HG02623 (cell line): ENCODE measurements around the gene THUMPD2.

ENCODE experiments used
- ATAC-seq: cut with Tn5 transposase; IDR thresholded peaks from one replicate; pipeline ENCODE4 v1.9.1; 2021; ENCODE audit warnings: moderate library complexity; ENCODE audit not compliant: unreplicated experiment

THUMPD2 gene

DNA sequence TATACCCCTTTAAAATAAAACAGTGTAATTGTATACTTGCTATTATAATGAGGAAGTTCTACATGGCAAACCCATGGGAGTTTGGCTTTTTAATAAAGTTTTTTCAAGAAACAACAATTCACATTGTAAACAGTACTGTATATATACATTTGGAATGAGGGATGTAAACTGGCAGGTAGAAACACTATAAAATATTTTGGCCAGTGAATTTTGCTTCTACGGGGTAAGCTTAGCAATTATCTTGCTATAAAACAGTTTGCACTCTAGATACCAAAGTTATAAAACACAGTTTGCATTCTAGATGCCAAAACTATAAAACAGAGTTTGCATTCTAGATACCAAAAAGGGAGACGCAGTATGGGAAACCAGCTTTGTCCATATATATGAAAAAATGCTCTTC lies 16.6 kb downstream of the THUMPD2 start:
- ATAC-seq, result no peak

DNA sequence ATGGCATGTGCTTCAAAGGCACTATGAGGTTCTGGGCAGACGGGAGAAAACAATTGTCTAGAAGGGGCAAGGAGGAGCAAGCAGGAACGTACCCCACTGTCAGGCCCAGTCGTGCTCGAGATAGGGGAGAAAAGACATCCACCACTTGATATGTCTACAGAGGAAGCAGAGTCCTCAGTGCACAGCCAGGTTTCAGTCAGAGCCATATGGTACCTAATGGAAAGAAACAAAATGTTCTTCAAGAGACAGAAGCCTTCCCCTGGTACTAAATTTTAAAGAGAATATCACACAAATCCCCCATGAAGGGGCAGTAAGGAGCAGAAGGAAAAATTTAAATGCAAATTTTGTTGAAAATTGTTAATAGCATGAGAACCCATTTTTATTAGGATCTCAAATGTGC lies 21.9 kb downstream of the THUMPD2 start:
- ATAC-seq, result no peak

DNA sequence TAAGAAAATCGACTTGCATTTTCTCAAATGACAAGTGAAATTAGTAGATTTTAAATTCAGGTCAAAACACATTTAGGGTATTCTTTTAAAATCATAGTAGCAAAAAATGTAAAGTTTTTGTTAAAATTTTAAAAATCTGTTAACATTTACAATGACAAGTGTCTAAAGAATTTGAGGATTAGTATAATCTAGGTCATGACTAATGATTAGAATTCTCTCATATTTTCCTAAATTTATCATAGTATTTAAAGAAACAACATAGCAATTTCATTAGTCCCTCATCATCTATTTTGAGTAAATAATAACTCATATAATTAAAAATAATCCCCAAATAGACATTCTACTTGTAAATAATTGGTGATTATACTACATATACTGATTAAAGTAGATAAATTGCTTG lies 23.6 kb downstream of the THUMPD2 start:
- no peak for ATAC-seq

DNA sequence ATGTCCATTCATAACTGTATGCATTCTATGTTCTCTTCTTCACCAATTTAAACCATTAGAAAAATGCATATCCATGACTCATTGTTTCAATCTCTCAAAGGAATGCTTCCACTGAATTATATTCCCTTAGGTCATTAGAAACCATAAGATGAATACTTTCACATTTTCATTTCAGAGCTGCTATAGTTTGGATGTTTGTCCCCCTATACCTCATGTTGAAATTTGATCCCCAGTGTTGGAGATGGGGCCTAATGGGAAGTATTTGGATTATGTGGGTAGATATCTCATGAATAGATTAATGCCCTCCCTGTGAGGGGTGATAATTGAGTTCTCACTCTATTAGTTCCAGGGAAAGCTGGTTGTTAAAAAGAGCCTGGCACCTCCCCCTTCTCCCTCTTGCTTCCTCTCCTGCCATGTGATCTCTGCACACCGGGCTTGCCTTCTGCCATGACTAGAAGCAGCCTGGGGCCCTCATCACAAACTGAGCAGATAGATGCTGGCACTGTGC lies 35.7 kb downstream of the THUMPD2 start:
- no peak for ATAC-seq

DNA sequence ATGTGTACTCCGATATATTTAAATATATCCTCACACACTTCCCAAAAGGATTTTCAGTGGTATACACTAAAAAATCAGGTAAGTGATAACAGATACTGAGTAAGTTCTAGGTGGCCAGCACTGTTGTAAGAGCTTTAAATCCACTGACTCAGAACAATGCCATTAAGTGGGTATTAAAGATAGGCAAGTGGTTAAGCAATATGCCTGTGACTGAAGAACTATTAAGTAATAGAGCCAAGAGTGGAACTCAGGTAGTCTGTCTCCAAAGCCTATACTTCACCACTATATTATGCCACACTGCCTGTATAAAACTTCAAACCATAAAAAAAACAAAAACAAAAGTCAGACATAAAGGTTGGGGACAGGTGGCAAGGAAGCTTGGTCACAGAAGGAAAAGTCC lies 37.2 kb downstream of the THUMPD2 start:
- no peak for ATAC-seq

DNA sequence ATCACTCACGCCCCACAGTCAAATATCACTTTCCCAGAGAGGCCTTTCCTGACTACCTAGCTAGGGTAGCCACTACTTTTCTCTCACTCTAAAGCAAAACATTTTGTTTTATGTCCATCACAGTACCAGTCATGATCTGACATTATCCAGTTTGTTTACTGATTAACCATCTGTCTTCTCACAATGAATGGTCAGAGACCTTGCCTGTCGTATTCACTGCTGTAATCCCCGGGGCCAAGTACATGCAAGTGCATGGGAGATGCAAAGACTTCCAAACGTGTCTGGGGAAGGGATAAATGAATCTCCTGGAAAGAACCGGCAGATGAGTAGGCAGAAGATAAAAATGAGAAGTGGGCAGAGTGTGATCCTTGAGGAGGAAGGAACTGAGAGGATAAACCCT lies 39.7 kb downstream of the THUMPD2 start:
- no peak for ATAC-seq

DNA sequence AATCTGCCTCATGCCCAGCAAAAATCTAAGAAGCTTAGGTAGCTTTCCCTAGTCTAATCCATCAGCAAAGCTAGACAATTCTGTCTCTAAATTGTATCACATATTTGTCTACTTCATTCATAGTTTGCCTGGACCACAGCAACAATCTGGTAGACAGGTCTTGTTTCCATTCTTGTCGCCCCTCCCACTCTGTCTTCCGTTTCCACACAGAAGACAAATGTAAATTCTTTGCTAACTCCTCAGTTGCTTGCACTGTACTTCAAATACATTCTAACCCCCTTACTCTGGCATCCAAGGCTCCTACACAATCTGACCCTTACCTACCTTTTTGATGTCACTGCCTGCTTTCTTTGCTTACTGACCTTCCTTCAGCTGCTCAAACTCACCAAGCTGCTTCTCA lies 40.1 kb downstream of the THUMPD2 start:
- ATAC-seq, result no peak

DNA sequence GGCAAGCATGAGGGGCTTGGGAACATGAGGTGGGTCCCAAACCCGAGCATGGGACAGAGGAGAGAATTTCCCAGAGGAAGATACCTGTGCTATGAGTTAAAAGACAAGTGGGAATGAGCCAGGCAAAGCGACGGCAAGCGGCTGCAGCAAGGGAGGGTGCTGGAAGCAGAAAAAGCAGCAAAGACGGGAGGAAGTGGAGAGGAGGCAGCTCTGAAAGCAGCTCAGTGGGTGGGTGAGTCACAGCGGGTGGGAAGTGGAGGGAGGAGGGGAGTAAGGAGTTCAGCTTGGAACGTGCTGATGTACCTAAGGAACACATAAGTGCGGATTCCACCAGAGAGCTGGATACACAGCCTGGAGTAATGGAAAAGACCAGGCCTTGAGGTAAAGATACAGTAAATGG lies 41.4 kb downstream of the THUMPD2 start:
- no peak for ATAC-seq

DNA sequence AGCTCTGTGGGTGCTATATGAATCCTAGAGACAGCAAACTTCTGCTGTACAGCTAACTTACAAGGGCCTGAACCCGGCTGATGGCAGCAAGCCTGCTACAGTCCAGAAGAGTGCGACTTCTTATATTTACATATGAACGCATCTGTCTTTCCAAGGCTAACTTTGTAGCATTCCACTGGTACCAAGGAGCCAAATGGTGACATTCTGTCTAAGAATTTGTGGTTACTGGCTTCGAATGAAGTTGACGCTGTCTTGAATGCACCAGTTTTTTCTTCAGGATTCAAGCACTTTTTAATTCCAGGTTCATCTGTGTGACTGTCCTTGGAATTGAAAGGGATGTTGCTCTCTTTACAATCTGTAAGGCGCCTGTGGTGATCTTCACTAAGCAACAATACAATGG lies 42.4 kb downstream of the THUMPD2 start:
- no peak for ATAC-seq

DNA sequence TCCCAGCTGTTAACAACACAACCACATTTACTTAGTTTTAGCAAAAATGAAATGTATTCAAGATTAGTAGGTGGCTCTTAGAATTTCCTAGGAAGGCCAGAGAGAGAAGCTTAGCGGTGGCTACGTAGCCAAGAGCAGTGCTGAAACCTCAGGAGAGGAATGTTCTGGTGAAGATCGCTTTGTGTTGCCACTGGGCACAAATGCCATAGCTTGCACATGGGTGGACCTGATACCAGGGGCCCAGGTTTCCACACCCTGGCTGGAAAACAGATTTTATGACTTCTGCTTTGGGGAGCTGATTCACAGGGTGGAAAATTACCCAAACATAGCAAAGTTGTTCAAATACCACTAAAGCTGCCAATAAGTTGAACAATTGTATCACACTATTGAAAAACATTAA lies 43.4 kb downstream of the THUMPD2 start:
- ATAC-seq, result no peak

DNA sequence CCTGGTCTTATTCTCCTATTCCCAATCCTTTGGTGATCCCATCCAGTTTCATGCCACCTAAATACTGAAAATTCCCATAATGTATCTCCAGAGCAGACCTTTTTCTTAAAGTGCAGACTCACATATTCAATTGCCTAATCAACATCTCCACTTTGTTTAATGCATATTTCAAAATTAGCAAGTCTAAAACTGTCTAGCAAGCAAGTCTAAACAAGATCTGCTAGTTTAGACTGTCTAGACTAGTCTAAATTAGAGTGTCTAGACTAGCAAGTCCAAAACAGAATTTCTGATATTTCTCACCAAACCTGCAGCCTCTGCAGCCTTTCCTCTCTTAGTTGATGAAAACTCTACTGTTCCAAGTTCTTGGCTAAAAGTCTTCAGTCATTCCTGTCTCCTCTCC lies 44.6 kb downstream of the THUMPD2 start:
- ATAC-seq, result no peak

DNA sequence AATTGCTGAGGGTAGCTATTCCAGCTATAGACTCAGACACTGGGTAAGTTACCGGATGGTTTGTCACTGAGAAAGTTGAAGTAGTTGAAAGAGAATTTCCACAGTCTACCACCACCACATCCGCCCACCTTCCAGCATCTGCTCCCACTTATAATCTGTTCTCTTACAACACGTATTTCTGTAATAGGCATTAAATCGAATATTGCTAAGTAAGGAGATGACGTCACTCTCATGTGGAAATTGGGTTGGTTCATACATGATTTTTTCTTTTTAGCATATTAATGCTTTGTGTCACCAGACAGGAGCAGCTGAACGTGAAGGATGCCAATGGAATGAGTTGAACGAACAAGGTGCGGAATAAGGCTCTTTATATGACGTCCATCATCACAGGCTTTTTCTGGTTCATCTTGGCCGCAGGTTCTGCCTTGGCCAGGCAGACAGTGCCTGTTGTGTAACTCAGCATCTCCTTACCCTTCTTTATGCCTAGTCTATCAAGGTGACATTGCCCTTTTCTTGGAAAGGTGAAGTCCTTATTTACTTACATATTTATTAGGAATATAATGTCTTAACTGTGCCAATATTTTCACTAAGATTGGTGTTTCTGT lies 45.9 kb downstream of the THUMPD2 start:
- ATAC-seq, result no peak

DNA sequence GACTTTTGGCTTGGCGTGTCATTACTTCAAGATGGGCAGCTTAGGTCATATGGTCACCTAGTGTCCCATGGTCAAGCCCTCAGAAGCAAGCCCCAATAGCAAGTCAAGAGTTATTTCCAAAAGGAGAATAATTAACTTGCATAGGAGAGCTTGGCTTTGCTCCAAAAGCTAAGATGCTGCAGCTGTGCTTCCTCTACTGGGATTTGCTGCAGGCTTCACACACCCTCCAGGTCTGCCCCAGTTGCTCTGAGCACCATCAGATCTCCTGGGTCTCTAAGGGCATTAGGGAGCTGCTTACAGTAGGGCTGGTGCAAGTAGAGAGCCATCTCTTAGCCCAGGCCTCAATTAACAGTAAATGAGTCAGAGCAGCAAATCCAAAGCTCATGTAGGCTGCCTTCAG lies 46.6 kb downstream of the THUMPD2 start:
- ATAC-seq, result no peak

DNA sequence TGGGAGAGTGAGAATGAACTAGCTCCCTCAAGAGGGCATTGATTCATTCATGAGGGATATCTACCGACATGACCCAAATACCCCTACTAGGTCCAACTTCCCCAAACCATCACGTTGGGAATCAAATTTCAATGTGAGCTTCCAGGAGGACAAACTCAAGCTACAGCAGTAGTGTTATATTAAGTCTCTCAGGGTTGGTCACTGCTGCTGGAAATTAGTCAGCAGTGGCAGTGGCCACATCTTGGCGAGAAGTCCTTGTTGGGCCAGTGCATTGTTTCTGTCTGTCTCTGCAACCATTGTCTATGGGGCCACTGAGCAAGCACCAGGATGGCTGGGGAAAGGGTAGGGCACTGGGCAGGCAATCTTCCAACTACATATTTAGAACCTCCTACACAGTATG lies 47.5 kb downstream of the THUMPD2 start:
- no peak for ATAC-seq

DNA sequence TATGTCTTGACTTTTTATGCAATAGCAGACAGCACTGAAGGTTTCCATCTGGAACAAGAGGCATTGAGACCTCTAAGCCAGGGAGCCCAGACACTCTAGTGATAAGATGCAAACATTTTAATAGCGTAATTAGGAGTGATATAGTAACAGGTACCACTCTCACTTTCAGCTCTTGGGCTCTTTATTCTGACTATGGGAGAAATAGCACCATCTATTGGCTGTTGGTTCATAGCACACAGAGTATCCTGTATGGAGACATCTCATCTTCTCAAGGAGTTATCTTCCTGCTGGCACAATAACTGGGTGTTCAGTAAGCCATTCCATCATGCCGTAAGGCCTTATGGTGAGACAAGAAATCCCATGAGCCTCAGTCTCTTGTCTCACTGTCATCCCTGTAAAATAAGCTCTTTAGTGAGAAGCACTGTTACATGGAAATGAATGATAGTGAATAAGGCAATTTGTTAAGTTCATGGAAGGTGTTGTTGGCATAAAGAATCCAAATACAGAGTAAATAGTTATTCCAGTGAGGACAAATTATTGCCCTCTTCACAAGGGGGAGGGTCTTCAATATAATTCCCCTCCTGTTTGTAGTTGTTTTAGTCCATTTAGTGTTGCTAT lies 48.3 kb downstream of the THUMPD2 start:
- no peak for ATAC-seq

DNA sequence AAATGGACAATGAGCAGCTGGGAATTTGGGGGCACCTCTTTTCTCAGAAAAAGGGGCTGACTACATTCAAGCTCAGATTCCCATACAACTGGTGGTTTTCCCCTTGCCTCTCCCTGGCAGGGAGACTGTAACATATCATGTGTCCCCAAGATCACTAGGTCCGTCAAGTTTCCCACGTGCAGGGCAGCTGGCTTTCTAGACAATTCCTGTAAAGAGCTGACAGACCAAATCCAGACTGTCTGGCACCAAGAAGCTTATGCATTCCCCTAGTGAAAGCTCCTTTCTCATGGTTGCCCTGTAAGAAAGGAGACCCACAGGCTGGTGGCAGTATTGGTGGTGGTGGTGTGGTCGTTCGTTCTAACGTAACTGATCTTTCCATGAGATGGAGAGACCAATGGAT lies 48.8 kb downstream of the THUMPD2 start:
- ATAC-seq, result no peak

DNA sequence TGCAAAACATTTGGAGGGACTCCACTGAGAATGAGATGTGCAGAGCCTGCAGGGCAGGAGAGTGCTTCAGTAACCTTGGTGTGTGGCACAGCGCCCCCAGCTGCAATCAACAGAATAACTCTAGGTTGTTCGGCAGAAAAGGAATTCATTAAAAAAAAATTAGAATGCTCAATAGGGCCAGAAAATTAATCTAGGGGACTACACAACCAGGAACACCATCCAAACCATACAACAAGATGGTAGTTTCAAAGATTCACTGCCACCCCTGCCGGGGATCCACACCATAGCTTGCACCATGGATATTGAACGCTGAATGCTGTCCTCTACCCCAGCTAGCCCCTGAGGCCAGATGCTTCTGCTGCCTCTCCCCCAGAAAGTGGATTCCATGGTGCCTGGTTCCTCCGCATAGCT lies 50.1 kb downstream of the THUMPD2 start:
- ATAC-seq, result no peak

DNA sequence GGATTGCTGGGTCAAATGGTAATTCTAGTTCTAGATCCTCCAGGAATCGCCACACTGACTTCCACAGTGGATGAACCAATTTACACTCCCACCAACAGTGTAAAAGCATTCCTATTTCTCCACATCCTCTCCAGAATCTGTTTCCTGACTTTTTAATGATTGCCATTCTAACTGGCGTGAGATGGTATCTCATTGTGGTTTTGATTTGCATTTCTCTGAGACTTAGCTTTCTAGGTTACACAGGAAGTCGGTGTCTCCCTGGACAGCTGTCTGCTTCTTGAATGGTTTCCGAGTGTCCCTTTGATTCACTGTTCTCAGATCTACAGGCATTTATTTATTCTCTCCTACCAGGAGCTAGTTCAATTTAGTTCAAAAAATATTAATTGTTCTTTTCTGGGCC lies 51.0 kb downstream of the THUMPD2 start:
- ATAC-seq, result peak; percentile 59

DNA sequence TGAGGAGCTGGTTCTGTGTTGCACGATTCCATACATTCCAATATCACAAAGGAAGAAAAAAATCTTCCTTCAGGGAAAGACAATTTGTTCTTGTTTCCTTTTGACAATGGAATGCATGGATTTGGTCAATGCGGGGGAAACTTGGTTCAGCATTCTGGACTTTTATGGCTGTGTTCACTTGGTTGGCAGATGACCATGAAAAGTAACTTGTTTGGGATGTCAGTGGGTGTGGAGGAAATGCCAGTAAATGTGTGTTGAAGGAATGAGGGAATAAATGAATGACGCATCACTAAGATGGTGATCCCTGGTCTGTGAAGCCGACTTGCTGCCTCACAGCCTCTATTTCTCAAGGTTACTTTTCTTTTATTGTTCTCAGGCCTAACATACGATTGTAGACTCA lies 53.7 kb downstream of the THUMPD2 start:
- ATAC-seq, result no peak

DNA sequence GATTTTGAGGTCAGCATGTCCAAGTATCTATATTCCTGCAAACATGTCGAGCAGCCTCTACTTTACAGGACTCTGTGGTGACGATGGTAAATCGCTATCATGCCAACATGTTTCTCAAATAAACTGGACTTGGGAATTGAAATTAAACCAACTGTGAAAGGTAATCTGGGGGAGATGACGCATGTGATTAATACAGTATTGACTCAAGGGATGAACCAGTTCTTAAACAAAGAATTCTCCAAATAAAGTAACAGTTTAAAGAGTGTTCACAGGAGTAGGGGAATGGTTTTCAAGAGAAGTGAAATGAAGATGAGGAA lies 54.3 kb downstream of the THUMPD2 start:
- ATAC-seq, result no peak

DNA sequence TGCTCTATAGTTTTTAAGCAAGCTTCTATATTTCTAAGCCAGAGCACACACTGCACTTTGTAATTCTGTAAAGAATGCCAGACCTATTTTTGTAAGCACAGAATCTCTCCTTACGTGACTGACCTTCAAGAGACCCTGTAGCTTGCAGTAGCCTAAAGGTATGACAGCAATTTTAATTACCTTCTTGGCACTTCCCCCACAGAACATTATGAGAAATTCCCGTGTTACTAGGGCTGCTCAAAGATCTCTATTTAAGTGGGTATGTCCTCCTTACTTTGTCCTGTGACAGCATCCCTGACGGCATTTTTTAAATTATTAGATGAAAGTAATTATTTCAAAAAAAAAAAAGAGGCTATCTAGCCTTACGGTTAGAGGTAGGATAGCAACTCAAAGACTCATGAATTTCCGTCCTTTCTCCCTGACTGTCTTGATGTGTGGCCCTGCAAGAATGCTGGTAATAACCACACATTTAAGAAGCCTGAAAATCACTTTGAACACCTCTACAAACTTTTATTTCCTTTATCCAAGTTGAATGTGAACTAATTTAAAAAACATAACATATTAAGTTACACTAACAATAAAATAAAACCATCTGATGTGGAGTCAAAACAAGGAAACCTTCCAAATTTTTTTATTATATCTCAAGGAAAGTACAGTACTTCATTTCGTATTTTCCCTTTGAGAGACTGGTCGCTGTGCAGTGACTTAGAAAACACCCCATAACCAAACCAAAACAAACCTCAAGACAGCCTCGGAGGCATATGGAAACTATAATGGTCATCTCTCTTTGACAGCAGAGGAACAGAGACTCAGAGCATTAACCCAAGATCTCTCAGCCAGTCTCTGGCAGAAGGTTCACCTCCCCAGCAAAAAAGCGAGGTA lies 54.9 kb downstream of the THUMPD2 start:
- ATAC-seq, result no peak

DNA sequence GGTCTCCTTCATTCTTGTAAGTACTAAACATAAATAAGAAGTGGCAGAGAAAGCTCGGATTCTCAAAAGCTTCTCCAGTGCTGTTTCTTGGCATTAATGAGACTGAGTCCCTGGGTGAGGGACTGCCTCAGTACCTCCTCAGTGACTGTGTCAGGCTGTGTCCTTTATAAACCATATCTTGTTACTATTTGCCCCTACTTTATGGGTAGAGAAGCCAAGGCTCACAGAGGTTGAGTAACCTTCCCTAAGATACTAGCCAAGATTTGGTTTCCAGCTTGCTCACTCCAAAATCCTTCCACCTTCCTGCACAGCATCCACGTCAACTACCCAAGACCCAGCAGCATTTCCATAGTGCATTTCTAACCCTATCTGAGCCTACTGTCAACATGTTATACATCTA lies 55.6 kb downstream of the THUMPD2 start:
- ATAC-seq, result no peak
